Urinary bladder (tissue), 4 donors: Measurements from ENCODE around the gene GATAD2B. TPM values are rescaled to one million over a fixed set of nuclear protein-coding genes. Genes with fewer than 3 reads are reported as not detected.

ENCODE experiments used
- DNase-seq: peaks from one replicate; pipeline ENCODE4 v3.0.0-alpha.2; 2015; ENCODE audit errors: extremely low spot score
- H3K27ac ChIP-seq: one replicate; pipeline ENCODE4 v1.5.1; 2013; ENCODE audit warnings: low read depth, mild to moderate bottlenecking, moderate library complexity
- H3K36me3 ChIP-seq: one replicate; pipeline ENCODE4 v1.6.1; 2013; ENCODE audit warnings: mild to moderate bottlenecking, moderate library complexity; ENCODE audit not compliant: insufficient read depth
- H3K4me1 ChIP-seq: one replicate; pipeline ENCODE4 v1.6.1; 2013; ENCODE audit warnings: mild to moderate bottlenecking, moderate library complexity; ENCODE audit not compliant: insufficient read depth
- H3K4me3 ChIP-seq: one replicate; pipeline ENCODE4 v1.5.1; 2013; ENCODE audit warnings: low read depth, low read length
- WGBS: extraction: QIAGEN DNeasy Blood & Tissue Kit; methylation state at CpG from one replicate; pipeline ENCODE4 v1.1.7; 2013; 5-methylcytosine and 5-hydroxymethylcytosine counted together
- polyA plus RNA-seq: library from polyadenylated mRNA; stranded (reverse); fragments of 200-250 nt; gene quantifications from one replicate; pipeline ENCODE4 v1.2.3, GENCODE V29; 2013
- total RNA-seq: library from RNA; depleted of rRNA; stranded (reverse); fragments of >200 nt; gene quantifications from one replicate; pipeline ENCODE4 v1.2.3, GENCODE V29; 2014
- donor health status: healthy with polysubstance abuse.
- donor health status: healthy.

GATAD2B gene
- total and polyA plus RNA-seq, 2 donors: 8.5 to 11.5 TPM

DNA sequence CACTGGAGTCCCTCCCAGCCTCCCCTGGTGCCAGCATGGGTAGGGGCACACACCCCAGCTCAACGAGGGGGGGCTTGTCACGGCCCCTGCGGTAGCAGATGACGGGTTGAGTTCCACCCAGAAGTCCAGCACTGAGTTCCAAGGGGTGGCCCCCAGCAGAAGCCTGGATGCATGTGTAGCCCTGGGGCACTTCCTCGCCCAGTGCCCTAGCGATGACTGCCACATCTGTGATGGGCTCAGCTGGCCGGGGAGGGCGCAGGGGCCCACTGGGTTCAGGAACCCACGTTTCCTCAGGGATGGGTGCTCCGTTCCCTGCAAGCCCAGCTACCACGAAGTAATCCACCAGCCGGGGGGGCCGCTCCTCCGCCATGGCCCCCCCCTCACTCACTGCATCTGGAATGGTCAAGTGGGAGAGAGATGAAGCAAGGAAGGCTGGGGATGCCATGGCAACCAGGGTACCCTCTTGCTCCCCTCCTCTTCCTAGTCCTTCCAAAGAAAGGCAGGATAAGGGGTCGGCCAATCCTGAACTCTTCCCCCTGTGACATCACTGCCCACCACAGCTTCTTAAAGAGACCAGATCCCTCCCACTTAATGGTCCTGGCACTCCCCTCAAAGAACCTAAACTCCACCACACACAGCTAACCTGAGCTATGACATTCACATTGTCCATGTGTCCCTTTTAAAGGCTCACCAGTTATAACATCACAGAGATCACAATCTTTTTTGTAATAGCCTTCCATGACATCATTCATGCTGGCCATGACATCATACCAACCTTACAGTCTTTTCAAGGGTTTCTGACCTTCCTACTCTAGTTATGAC is 21.4 kb upstream of the GATAD2B start:
- DNase-seq: no peak
- Histone ChIP-seq H3K4me3 (no peak overlapping the region), H3K4me1 (no peaks in the 10 kb centered on the region), H3K27ac (no peak overlapping the region), H3K36me3 (peaks cover 4% of the 10 kb centered on the region)
- WGBS: 83% methylated on average over 15 of the region's 15 CpGs

DNA sequence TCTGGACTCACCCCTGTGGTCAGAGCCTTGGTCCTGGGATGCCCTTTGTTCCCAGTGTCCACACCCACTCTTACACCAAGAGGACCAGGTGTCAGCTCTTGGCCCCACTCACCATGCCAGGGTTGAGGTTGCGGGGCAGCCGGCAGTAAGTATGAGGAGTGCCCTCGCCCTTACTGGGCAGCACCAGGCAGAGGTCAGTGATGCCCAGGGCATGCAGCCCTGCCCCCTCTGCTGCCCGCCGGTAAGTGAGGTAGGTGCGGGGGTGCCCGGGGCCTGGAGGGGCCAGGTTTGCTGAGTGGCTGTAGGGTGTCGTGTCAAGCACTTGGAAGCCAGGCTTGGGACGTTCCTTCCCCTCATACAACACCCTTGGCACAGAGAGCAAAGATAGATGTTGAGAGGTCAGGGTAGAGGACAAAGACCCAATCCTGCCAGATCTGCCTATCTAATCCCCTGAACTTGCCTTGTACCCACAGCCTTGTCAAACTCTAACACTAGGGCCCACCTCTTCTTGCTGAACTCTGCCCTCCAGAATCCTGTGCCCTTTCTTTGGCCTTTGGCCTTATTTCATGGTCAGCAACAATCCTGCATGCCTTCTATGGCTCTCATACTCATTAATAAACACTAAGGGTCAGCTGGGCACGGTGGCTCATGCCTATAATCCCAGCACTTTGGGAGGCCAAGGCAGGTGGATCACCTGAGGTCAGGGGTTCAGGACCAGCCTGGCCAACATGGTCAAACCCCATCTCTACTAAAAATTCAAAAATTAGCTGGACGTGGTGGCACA is 20.2 kb upstream of the GATAD2B start:
- H3K36me3 ChIP-seq: no peaks in the 10 kb centered on the region
- 89% methylated on average over 11 of the region's 11 CpGs for WGBS
- H3K27ac ChIP-seq: no peak overlapping the region
- no peaks in the 10 kb centered on the region for H3K4me1 ChIP-seq
- no peak overlapping the region for H3K4me3 ChIP-seq
- DNase-seq: no peak

DNA sequence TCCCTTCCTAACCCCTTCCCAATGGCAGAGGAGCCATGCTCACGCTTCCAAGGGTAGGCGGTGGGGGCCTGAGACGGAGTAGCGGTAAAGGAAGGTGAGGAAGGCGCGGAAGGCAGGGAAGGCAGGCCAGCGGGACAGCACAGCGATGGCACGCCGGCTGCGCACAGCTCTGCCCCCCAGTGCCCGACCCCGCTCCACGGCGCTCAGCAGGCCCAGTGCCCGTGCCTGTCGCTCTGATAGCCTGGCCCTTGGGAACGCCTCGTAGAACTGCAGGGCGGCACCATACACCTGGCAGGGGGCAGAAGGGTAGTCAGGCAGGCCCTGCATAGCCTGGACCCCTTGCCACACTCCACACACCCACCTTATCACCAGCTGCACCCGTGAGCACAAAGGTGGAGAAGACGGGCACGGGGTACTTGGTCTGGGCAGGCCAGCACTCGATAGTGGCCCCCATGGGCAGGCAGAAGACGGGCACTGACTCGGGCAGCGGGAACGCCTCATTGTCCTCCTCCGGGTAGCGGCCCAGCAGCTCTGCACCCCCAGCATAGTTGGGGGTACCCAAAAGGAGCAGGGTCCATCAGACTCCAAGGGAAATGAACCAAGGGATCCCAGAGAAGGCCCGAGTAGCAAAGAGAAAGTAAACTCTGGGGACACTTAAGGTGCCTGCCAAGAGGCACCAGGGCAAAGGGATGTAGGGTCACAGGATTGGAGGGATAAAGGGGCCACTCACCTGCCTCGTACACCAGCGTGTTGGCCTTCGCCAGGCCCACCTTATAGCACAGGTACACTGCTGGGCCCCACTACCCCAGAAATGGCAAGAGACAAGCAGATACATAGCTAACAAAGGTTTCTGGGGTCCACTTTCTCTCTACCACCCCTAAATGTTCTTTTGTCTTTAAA is 19.3 kb upstream of the GATAD2B start:
- Histone ChIP-seq H3K27ac (no peak overlapping the region), H3K36me3 (no peaks in the 10 kb centered on the region), H3K4me3 (no peak overlapping the region), H3K4me1 (no peaks in the 10 kb centered on the region)
- 93% methylated on average over 34 of the region's 34 CpGs for WGBS
- no peak for DNase-seq

DNA sequence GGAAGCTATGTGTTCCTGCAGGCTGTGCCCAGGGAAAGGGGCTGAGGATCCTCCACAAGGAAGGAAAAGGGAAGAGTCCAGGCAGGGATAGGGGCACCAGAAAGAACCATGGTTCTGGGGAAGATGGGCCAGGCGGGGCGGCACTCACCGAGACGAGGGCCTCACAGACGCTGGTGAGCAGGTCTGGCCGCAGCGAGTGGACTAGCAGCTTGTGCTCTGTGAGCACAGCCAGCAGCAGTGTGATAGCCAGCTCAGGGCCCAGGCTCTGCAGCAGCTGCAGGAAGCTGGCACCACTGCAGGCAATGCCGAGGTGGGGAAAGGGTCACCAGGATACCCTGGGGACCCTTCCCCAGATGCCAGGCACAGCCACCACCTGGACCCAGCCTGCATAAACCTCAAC is 18.0 kb upstream of the GATAD2B start:
- Histone ChIP-seq H3K36me3 (no peaks in the 10 kb centered on the region), H3K4me3 (no peak overlapping the region), H3K27ac (no peak overlapping the region), H3K4me1 (no peaks in the 10 kb centered on the region)
- DNase-seq: no peak
- WGBS: 94% methylated on average over 8 of the region's 8 CpGs

DNA sequence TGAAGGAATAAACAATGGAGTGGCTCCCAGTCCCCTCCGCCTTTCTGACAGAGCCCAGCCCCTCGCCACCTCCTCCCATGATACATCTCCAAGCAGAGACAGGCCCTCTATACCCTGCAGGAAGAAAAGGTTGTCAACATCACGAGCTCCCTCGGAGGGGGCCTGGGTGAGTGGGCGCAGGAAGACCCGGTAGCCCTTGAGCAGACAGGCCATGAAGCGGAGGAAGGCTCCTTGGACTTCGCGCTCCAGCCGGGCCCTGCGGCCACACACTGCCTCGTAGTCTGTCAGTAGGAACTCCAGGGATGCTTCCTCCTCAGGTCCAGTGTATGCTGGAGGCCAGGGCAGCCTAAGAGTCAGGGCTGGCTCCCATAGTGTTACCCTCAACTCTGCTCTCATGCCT is 16.7 kb upstream of the GATAD2B start:
- H3K36me3 ChIP-seq: no peaks in the 10 kb centered on the region
- no peak overlapping the region for H3K4me3 ChIP-seq
- DNase-seq: no peak
- H3K27ac ChIP-seq: no peak overlapping the region
- 84% methylated on average over 12 of the region's 12 CpGs for WGBS
- no peaks in the 10 kb centered on the region for H3K4me1 ChIP-seq

DNA sequence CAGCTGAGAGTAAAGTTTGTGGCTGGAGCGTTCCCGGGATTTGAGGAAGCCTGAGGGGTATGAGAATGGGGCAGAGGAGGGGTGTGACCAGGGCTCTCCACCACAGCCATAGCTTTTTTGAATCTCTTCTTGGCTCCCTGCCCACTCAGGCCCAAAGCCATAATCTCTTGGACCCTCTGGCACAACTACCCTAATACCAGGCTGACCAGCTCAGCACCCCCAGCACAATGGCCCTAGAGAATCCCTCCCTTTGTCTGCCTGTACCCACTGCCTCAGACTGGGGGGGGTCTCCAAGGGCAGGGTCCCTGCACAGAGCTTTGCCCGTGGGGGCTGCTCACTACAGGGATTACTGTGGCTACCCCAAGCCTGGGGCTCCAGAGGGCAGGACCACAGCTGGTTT is 16.2 kb upstream of the GATAD2B start:
- WGBS: 81% methylated on average over 3 of the region's 3 CpGs
- no peak overlapping the region for H3K4me3 ChIP-seq
- no peaks in the 10 kb centered on the region for H3K36me3 ChIP-seq

DNA sequence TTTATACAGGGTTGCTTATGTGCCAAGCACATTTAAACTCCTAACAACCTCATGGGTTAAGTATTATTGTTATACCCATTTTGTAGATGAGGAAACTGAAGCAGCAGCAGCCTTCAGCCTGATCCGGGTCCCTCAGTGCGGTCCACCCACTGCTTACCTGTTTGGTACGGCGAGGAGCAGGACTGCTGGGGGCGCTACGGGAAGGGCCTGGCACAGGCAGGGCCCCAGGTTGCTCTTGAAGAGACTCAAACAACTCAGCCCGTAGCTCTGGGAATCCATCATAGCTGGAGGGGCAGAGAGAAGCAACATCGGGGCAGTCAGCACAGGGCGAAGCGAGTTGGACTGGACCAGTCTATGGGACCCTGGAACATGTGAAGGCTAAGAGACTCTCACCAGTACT is 14.6 kb upstream of the GATAD2B start:
- H3K4me1 ChIP-seq: no peaks in the 10 kb centered on the region
- DNase-seq: no peak
- no peak overlapping the region for H3K4me3 ChIP-seq
- H3K27ac ChIP-seq: no peak overlapping the region
- H3K36me3 ChIP-seq: peaks cover 2% of the 10 kb centered on the region
- WGBS: 96% methylated on average over 10 of the region's 10 CpGs

More for the DNA sequence above, 16.2 kb upstream of the GATAD2B start:
- Histone ChIP-seq H3K4me1 (no peaks in the 10 kb centered on the region), H3K27ac (no peak overlapping the region)
- no peak for DNase-seq

DNA sequence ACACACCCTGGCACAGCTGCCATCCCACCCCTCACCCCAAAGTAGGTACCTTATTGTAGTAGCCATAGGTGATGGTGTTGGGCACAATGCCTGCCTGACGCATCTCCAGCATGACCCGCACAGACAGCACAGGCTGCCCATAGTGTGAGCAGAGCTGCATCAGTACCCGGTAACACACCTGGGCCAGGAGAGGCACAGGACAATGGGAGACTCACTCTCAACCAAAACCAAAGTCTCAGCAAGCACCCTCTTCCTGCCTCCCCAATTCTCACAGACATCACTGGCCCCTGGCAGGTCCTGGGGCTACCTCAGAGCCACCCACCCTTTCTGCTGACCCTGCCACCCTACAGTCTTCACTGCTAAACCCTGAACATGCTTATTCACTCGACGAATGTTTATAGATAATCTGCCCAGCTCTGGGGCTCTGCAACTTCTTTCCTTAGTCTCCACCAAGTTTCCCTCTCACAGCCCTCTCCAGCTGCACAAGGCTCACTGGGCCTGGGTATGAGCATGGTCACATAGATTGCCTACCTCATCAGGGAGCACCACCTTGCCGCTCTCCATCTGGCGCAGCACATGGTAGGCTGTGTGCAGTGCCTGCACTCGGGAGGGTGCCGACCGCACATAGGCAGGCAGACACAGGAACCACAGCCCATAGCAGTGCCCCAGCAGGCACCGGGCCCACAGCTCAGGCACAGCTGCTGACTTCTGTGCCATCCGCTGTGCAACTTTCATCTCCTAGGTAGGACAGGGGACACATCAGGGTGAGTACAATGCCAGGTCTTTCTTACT is 13.4 kb upstream of the GATAD2B start:
- 95% methylated on average over 12 of the region's 12 CpGs for WGBS
- no peak for DNase-seq
- Histone ChIP-seq H3K36me3 (peaks cover 2% of the 10 kb centered on the region), H3K27ac (no peak overlapping the region), H3K4me3 (no peak overlapping the region), H3K4me1 (no peaks in the 10 kb centered on the region)

- no peak overlapping the region for H3K27ac ChIP-seq
- H3K4me1 ChIP-seq: no peaks in the 10 kb centered on the region
- WGBS: 96% methylated on average over 9 of the region's 9 CpGs
- peaks cover 2% of the 10 kb centered on the region for H3K36me3 ChIP-seq
- DNase-seq: no peak
- H3K4me3 ChIP-seq: no peak overlapping the region
These were observed 12.0 kb upstream of the GATAD2B start for GRCh38 chr1:153934746-153935145.

- no peak for DNase-seq
- 94% methylated on average over 11 of the region's 11 CpGs for WGBS
- H3K36me3 ChIP-seq: peaks cover 2% of the 10 kb centered on the region
- no peaks in the 10 kb centered on the region for H3K4me1 ChIP-seq
- no peak overlapping the region for H3K27ac ChIP-seq
- no peak overlapping the region for H3K4me3 ChIP-seq
These were observed 11.2 kb upstream of the GATAD2B start for GRCh38 chr1:153933955-153934354.

DNA sequence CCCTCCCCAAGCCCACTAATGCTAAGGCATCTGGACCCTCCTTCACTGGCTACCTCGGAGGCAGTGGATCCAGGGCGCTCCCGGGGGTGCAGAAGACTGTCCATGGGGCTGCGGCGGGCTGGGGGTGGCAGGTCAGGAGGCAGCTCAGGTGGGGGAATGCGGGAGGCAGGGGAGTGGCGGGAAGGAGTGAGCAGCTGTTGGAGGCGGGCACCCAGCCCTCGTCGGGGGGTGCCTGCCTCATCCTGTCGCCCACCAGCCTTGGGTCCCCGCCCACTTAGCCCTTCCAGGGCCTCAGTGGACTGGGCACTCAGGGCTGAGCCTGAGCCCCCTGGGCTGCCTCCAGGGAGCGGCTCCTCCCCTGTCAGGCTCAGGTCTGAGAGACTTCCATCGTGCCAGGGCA is 10.7 kb upstream of the GATAD2B start:
- 89% methylated on average over 14 of the region's 14 CpGs for WGBS
- Histone ChIP-seq H3K4me3 (no peak overlapping the region), H3K27ac (no peak overlapping the region), H3K36me3 (peaks cover 2% of the 10 kb centered on the region), H3K4me1 (no peaks in the 10 kb centered on the region)
- DNase-seq: no peak

DNA sequence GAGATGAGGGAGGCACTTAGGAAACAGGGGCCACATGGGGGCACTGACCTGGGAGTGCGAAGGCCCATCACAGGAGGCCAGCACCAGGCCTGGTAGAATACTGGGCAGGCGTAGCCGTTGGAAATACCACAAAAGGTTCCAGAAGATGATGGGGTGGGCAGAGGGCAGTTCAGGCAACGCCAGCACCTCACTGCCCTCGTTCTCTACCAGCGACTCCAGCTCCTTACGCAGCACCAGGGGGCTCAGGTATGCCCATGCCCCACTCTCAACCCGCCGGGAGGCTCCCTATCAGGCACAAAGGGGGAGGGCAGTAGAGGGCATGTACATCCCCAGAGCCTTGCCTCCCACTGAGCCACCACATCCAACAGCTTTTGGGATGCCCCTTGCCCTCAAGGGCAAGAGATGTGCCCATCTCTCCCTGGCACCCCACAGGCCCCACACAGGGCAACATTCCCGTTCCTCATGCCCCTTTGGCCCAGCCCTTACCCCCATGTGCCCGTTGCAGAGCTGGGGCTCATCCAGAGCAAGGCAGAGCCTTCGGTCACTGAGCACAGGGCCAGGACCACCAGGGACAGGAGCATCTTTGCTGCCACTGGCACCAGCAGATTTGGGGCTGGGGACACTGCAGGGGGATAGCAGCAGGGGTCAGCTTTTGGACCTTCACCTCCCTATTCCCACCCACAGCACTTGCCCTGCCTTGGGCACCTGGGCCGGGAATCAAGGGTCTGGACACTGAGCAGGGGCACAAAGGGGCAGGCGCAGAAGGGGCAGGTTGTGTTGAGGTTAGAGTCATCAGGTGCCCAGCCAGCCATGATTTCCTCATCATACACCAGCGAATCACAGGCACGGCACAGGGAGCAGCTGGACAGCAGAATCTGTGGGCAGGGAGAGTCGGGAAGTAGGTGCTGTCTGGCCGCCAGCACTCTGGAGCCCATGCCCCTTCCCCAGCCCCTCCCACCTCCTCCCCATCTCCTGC is 9.7 kb upstream of the GATAD2B start:
- Histone ChIP-seq H3K36me3 (peaks cover 2% of the 10 kb centered on the region), H3K4me1 (no peaks in the 10 kb centered on the region), H3K4me3 (no peak overlapping the region), H3K27ac (no peak overlapping the region)
- WGBS: 94% methylated on average over 18 of the region's 18 CpGs
- no peak for DNase-seq
